Thymus (tissue), 11 donors: ENCODE data around the gene SPIB. TPM values are rescaled to one million over a fixed set of nuclear protein-coding genes. Genes with fewer than 3 reads are reported as not detected.
"Not testable (repeated sequence)": the region's sequence is repeated elsewhere in the genome, so short reads cannot be mapped to it uniquely, and the experiment has no call there.

ENCODE experiments used
- DNase-seq, 9 donors: peaks; one replicate each; pipeline ENCODE4 v3.0.0-alpha.2; 2013; ENCODE audit warnings: low spot score in 9 of 9, low read depth in 6 of 9, missing footprints in 1 of 9
- H3K27ac ChIP-seq, 2 donors: one replicate each; pipeline ENCODE4 v1.5.1; 2013; ENCODE audit warnings: control low read depth in 1 of 2, low read depth in 1 of 2, low read length in 1 of 2, mild to moderate bottlenecking in 1 of 2, moderate library complexity in 1 of 2
- H3K27me3 ChIP-seq, 2 donors: one replicate each; pipeline ENCODE4 v1.5.1; 2013; ENCODE audit warnings: low read length in 1 of 2; ENCODE audit not compliant: control insufficient read depth in 2 of 2, insufficient read depth in 1 of 2
- H3K36me3 ChIP-seq, 2 donors: one replicate each; pipeline ENCODE4 v1.5.1; 2013; ENCODE audit warnings: low read length in 1 of 2, mild to moderate bottlenecking in 1 of 2, moderate library complexity in 1 of 2; ENCODE audit not compliant: control insufficient read depth in 2 of 2, insufficient read depth in 2 of 2
- H3K4me1 ChIP-seq, 2 donors: one replicate each; pipeline ENCODE4 v1.5.1; 2013; ENCODE audit warnings: low read length in 2 of 2; ENCODE audit not compliant: control insufficient read depth in 2 of 2, insufficient read depth in 2 of 2
- H3K4me3 ChIP-seq, 2 donors: one replicate each; pipeline ENCODE4 v1.5.1; 2013; ENCODE audit warnings: low read length in 2 of 2, control low read depth in 1 of 2, mild to moderate bottlenecking in 1 of 2
- H3K9me3 ChIP-seq, 2 donors: one replicate each; pipeline ENCODE4 v1.5.1; 2013; ENCODE audit warnings: low read length in 1 of 2, mild to moderate bottlenecking in 1 of 2; ENCODE audit not compliant: control insufficient read depth in 2 of 2, insufficient read depth in 1 of 2
- WGBS: extraction: QIAGEN DNeasy Blood & Tissue Kit; methylation state at CpG from one replicate; pipeline ENCODE4 v1.1.7; 2013; 5-methylcytosine and 5-hydroxymethylcytosine counted together
- polyA plus RNA-seq: library from polyadenylated mRNA; stranded (reverse); fragments of 200-250 nt; gene quantifications from one replicate; pipeline ENCODE4 v1.2.3, GENCODE V29; 2013
- total RNA-seq: library from RNA; stranded (reverse); fragments of 120-200 nt; gene quantifications from one replicate; pipeline ENCODE4 v1.2.4, GENCODE V29; 2013
- donor health status: healthy.

The SPIB gene
- total and polyA plus RNA-seq, 2 donors: 8.1 to 14.8 TPM

GRCh38 chr19:50465986-50466705 is 47.4 kb downstream of the SPIB start:
- Histone ChIP-seq H3K27ac (no peak overlapping the region), H3K36me3 (no peaks in the 10 kb centered on the region), H3K27me3 (peaks cover 0 to 4% of the 10 kb centered on the region in 2 donors), H3K4me1 (no peaks in the 10 kb centered on the region), H3K4me3 (no peak overlapping the region), H3K9me3 (no peaks in the 10 kb centered on the region)
- 77% methylated on average over 29 of the region's 29 CpGs for WGBS
- DNase-seq: no peak

- no peak overlapping the region for H3K4me3 ChIP-seq
- DNase-seq: no peak
- H3K4me1 ChIP-seq: no peaks in the 10 kb centered on the region
- H3K27me3 ChIP-seq: peaks cover 0 to 4% of the 10 kb centered on the region in 2 donors
- 97% methylated on average over 11 of the region's 11 CpGs for WGBS
- H3K9me3 ChIP-seq: no peaks in the 10 kb centered on the region
- no peak overlapping the region for H3K27ac ChIP-seq
- H3K36me3 ChIP-seq: no peaks in the 10 kb centered on the region
Observed at GRCh38 chr19:50466706-50467039, 47.9 kb downstream of the SPIB start.

GRCh38 chr19:50467566-50467965 is 48.8 kb downstream of the SPIB start:
- Histone ChIP-seq H3K27ac (no peak overlapping the region), H3K4me1 (no peaks in the 10 kb centered on the region), H3K4me3 (no peak overlapping the region), H3K27me3 (peaks cover 0 to 2% of the 10 kb centered on the region in 2 donors), H3K36me3 (no peaks in the 10 kb centered on the region), H3K9me3 (no peaks in the 10 kb centered on the region)
- no peak for DNase-seq
- WGBS: 89% methylated on average over 18 of the region's 18 CpGs

GRCh38 chr19:50468818-50469217 is 50.1 kb downstream of the SPIB start:
- no peak overlapping the region for H3K4me3 ChIP-seq
- DNase-seq: no peak
- H3K36me3 ChIP-seq: no peaks in the 10 kb centered on the region
- WGBS: 91% methylated on average over 6 of the region's 6 CpGs
- no peak overlapping the region for H3K27ac ChIP-seq
- H3K27me3 ChIP-seq: peaks cover 0 to 2% of the 10 kb centered on the region in 2 donors
- no peaks in the 10 kb centered on the region for H3K9me3 ChIP-seq
- no peaks in the 10 kb centered on the region for H3K4me1 ChIP-seq

GRCh38 chr19:50473336-50473735 is 54.6 kb downstream of the SPIB start:
- not testable (repeated sequence) for H3K4me3 ChIP-seq, H3K27me3 ChIP-seq, H3K36me3 ChIP-seq, H3K4me1 ChIP-seq, DNase-seq, H3K27ac ChIP-seq
- WGBS: 78% methylated on average over 3 of the region's 3 CpGs
- peaks cover 0 to 14% of the 10 kb centered on the region in 2 donors for H3K9me3 ChIP-seq

GRCh38 chr19:50475101-50475568 is 56.4 kb downstream of the SPIB start:
- peaks cover 0 to 25% of the 10 kb centered on the region in 2 donors for H3K9me3 ChIP-seq
- 92% methylated on average over 12 of the region's 12 CpGs for WGBS
- H3K36me3 ChIP-seq: peaks cover 8 to 16% of the 10 kb centered on the region in 2 donors
- no peak for DNase-seq
- no peak overlapping the region for H3K27ac ChIP-seq
- H3K4me1 ChIP-seq: peaks cover 8% of the 10 kb centered on the region in 2 donors
- no peak overlapping the region for H3K4me3 ChIP-seq
- peaks cover 0 to 6% of the 10 kb centered on the region in 2 donors for H3K27me3 ChIP-seq

GRCh38 chr19:50475736-50476223 is 57.0 kb downstream of the SPIB start:
- Histone ChIP-seq H3K36me3 (peaks cover 14 to 23% of the 10 kb centered on the region in 2 donors), H3K27me3 (peaks cover 0 to 6% of the 10 kb centered on the region in 2 donors), H3K9me3 (peaks cover 0 to 25% of the 10 kb centered on the region in 2 donors), H3K4me1 (peaks cover 8% of the 10 kb centered on the region in 2 donors), H3K4me3 (peak overlapping the region in 1 of 2 donors; percentile 69), H3K27ac (peak overlapping the region in 1 of 2 donors; percentile 35)
- no peak for DNase-seq
- 87% methylated on average over 29 of the region's 29 CpGs for WGBS

- peaks cover 0 to 6% of the 10 kb centered on the region in 2 donors for H3K27me3 ChIP-seq
- peak within 1 kb of the TSS; percentile 67 to 83 for H3K27ac ChIP-seq
- 5% methylated on average over 58 of the region's 58 CpGs for WGBS
- H3K9me3 ChIP-seq: peaks cover 0 to 25% of the 10 kb centered on the region in 2 donors
- H3K4me1 ChIP-seq: peaks cover 8% of the 10 kb centered on the region in 2 donors
- DNase-seq: peak; percentile 75 to 93 (median 84)
- H3K36me3 ChIP-seq: peaks cover 15 to 28% of the 10 kb centered on the region in 2 donors
- peak within 1 kb of the TSS; percentile 69 to 71 for H3K4me3 ChIP-seq
Observed at GRCh38 chr19:50476224-50476906, 57.6 kb downstream of the SPIB start, which contains the start of the genes EMC10 and GARIN5A. Gene EMC10, plus strand, starts transcription at chr19:50476507. Its CDS starts 38 bp downstream, at chr19:50476545. Gene GARIN5A, minus strand, starts transcription at chr19:50476848. Its CDS starts 460 bp downstream, at chr19:50476388.

GRCh38 chr19:50476907-50477238 is 58.1 kb downstream of the SPIB start:
- 22% methylated on average over 20 of the region's 20 CpGs for WGBS
- Histone ChIP-seq H3K4me3 (peak overlapping the region; percentile 69 to 71), H3K27ac (peak overlapping the region in 1 of 2 donors; percentile 83)

More at GRCh38 chr19:50476907-50477238, 58.1 kb downstream of the SPIB start:
- Histone ChIP-seq H3K27me3 (peaks cover 0 to 6% of the 10 kb centered on the region in 2 donors), H3K4me1 (peaks cover 8% of the 10 kb centered on the region in 2 donors), H3K9me3 (peaks cover 0 to 25% of the 10 kb centered on the region in 2 donors), H3K36me3 (peaks cover 15 to 33% of the 10 kb centered on the region in 2 donors)
- DNase-seq: no peak
